ENCODE results near the gene RBP3. TPM values are rescaled to one million over a fixed set of nuclear protein-coding genes. Genes with fewer than 3 reads are reported as not detected.

RBP3 gene
- total RNA-seq, 1 experiment from 2014 or later = not detected

- TF ChIP-seq CTCF (IDR thresholded peaks at IDR 0.05; ENCODE audit: insufficient read depth in 1 of 2, low read depth in 1 of 2, low read length in 1 of 2, severe bottlenecking in 1 of 2, unreplicated experiment in 1 of 2) = no peak
- no peaks in the 10 kb centered on the region for H3K9me3 ChIP-seq
- Mint-ChIP-seq H3K4me1 (ENCODE audit: low read depth, unreplicated experiment) (peaks cover 29% of the 10 kb centered on the region), H3K27me3 (ENCODE audit: insufficient read depth, unreplicated experiment) (peaks cover 8% of the 10 kb centered on the region), H3K36me3 (ENCODE audit: insufficient read depth, unreplicated experiment) (no peaks in the 10 kb centered on the region), H3K4me3 (ENCODE audit: unreplicated experiment) (no peak overlapping the region), H3K9me3 (ENCODE audit: unreplicated experiment) (no peaks in the 10 kb centered on the region), H3K27ac (ENCODE audit: unreplicated experiment) (no peak overlapping the region)
- ChIA-PET CTCF (interaction anchor here (0.6 kb wide), 1 partner anchor 27 kb away, joined by 3 read pairs; no protein-coding TSS in a partner anchor), POLR2A (no interaction called here)
- H3K27me3 ChIP-seq (replicated peaks; ENCODE audit: control insufficient read depth, insufficient read depth, low read length) = no peaks in the 10 kb centered on the region
- peaks cover 1% of the 10 kb centered on the region; the same call in 1 of the 2 replicates for H3K36me3 ChIP-seq (ENCODE audit: control insufficient read depth, insufficient read depth, low read length)
- H3K4me3 ChIP-seq (ENCODE audit: low read depth, low read length) = no peak overlapping the region
- H3K4me1 ChIP-seq = peaks cover 31% of the 10 kb centered on the region
- intact Hi-C loops (cut with micrococcal nuclease; ENCODE audit: unreplicated experiment) = no loop called here
- BruUV-seq (replicated peaks) = no TSS peak
- no peak for DNase-seq
Observed at GRCh38 chr10:47378183-47378510, 30.0 kb downstream of the RBP3 start.

- H3K9me3 ChIP-seq = no peaks in the 10 kb centered on the region
- H3K36me3 ChIP-seq (ENCODE audit: control insufficient read depth, insufficient read depth, low read length) = peaks cover 1% of the 10 kb centered on the region; the same call in 1 of the 2 replicates
- no peak for DNase-seq
- Mint-ChIP-seq H3K4me3 (ENCODE audit: unreplicated experiment) (no peak overlapping the region), H3K27me3 (ENCODE audit: insufficient read depth, unreplicated experiment) (peaks cover 8% of the 10 kb centered on the region), H3K9me3 (ENCODE audit: unreplicated experiment) (no peaks in the 10 kb centered on the region), H3K36me3 (ENCODE audit: insufficient read depth, unreplicated experiment) (no peaks in the 10 kb centered on the region), H3K27ac (ENCODE audit: unreplicated experiment) (no peak overlapping the region), H3K4me1 (ENCODE audit: low read depth, unreplicated experiment) (peaks cover 36% of the 10 kb centered on the region)
- intact Hi-C loops (cut with micrococcal nuclease; ENCODE audit: unreplicated experiment) = no loop called here
- H3K4me3 ChIP-seq (ENCODE audit: low read depth, low read length) = no peak overlapping the region
- H3K27me3 ChIP-seq (replicated peaks; ENCODE audit: control insufficient read depth, insufficient read depth, low read length) = no peaks in the 10 kb centered on the region
- ChIA-PET POLR2A (no interaction called here), CTCF (no interaction called here)
- peaks cover 35% of the 10 kb centered on the region for H3K4me1 ChIP-seq
- no peak for TF ChIP-seq CTCF (IDR thresholded peaks at IDR 0.05; ENCODE audit: insufficient read depth in 1 of 2, low read depth in 1 of 2, low read length in 1 of 2, severe bottlenecking in 1 of 2, unreplicated experiment in 1 of 2)
- BruUV-seq (replicated peaks) = no TSS peak
Observed at GRCh38 chr10:47378606-47379444, 30.7 kb downstream of the RBP3 start.

GRCh38 chr10:47379445-47379785, 31.3 kb downstream of the RBP3 start:
- Histone ChIP-seq H3K27me3 (replicated peaks; ENCODE audit: control insufficient read depth, insufficient read depth, low read length) (no peaks in the 10 kb centered on the region), H3K9me3 (no peaks in the 10 kb centered on the region), H3K4me3 (ENCODE audit: low read depth, low read length) (no peak overlapping the region), H3K36me3 (ENCODE audit: control insufficient read depth, insufficient read depth, low read length) (peaks cover 1% of the 10 kb centered on the region; the same call in 1 of the 2 replicates), H3K4me1 (peaks cover 35% of the 10 kb centered on the region)
- ChIA-PET CTCF (no interaction called here), POLR2A (no interaction called here)
- Mint-ChIP-seq H3K9me3 (ENCODE audit: unreplicated experiment) (no peaks in the 10 kb centered on the region), H3K4me1 (ENCODE audit: low read depth, unreplicated experiment) (peaks cover 39% of the 10 kb centered on the region), H3K36me3 (ENCODE audit: insufficient read depth, unreplicated experiment) (no peaks in the 10 kb centered on the region), H3K27ac (ENCODE audit: unreplicated experiment) (no peak overlapping the region), H3K4me3 (ENCODE audit: unreplicated experiment) (no peak overlapping the region), H3K27me3 (ENCODE audit: insufficient read depth, unreplicated experiment) (peaks cover 8% of the 10 kb centered on the region)
- DNase-seq = no peak
- intact Hi-C loops (cut with micrococcal nuclease; ENCODE audit: unreplicated experiment) = no loop called here
- BruUV-seq (replicated peaks) = no TSS peak
- no peak for TF ChIP-seq CTCF (IDR thresholded peaks at IDR 0.05; ENCODE audit: insufficient read depth in 1 of 2, low read depth in 1 of 2, low read length in 1 of 2, severe bottlenecking in 1 of 2, unreplicated experiment in 1 of 2)

All from Caco-2 (cell line).